Activated CD4-positive, CD25-positive, alpha-beta regulatory T cell treated with anti-CD3 and anti-CD28 coated beads, Interleukin-2, amount 50 U/mL, for 16 hours (primary cell): ENCODE measurements around the gene BUD13.

Source experiments
- DNase-seq: peaks from one replicate; pipeline ENCODE4 v3.0.0-alpha.2; 2020; ENCODE audit warnings: low read depth, low spot score

The BUD13 gene

GRCh38 chr11:116716621-116717020 lies 56.2 kb downstream of the BUD13 start:
- DNase-seq, result no peak

- DNase-seq, result no peak
Observed at GRCh38 chr11:116715383-116715782, 57.4 kb downstream of the BUD13 start.

GRCh38 chr11:116714902-116715301 lies 57.9 kb downstream of the BUD13 start:
- no peak for DNase-seq

DNA sequence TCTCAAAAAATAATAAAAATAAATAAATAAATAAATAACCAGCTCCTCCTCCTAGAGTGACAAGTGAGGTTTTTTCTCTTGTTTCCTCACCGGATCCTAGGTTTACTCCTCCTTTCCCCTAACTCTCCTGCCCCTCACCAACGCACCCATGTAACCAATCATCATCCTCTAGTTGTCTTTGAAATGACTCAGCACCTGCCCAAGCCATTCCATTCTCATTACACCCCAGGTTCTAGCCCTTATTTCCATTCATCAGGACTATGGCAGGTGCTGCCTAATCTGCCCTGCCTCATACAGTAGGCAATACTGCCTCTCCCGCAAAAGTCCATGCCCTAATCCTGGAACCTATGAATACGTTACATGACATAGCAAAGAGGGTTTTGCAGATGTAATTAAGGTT lies 60.4 kb downstream of the BUD13 start:
- no peak for DNase-seq

DNA sequence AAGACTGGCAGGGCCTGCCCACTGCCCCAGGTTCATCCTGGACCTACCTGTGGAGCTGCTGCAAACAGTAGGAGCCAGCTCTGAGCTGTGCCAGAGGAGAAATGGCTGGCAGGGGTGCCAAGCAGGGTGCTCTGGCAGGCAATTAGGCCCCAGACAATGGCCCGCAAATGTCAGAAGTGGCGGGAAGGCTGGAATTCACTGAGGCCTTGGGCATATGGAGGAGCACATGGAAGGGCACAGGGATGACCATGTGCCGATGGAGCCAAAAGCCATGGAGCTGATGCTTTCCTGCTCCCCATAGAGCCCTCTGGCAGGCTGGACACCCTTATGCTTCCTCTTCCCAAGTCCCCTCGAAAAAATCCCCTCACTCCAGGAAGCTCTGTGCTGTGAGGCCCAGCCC lies 62.0 kb downstream of the BUD13 start:
- DNase-seq, result no peak

- DNase-seq, result no peak
Observed at GRCh38 chr11:116710001-116710674, 62.6 kb downstream of the BUD13 start.

GRCh38 chr11:116707746-116708145 lies 65.0 kb downstream of the BUD13 start:
- no peak for DNase-seq

DNA sequence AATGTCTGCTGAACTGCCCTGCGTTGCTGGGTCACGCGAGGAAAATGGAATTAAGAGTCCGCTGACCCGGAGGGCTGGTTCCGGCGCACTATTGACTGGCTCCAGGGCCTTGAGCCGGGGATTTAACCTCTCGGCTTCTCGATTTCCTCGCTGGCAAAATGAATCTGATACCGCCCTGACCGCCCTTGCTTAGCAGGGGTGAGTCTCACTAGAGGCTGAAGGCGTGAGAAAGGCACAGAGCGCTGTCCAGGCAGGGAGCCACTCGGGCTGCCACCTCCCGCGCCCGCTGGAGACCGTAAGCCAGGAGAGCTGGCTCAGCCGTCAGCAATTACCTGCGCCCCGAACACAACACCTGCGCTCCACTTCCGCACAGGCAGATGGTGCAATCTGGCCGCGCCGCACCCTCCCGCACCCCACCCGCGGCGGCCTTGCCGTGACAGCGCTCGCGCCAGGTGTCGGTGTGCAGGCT lies 65.6 kb downstream of the BUD13 start:
- no peak for DNase-seq

GRCh38 chr11:116703421-116703820 lies 69.4 kb downstream of the BUD13 start:
- no peak for DNase-seq

GRCh38 chr11:116702772-116703385 lies 69.9 kb downstream of the BUD13 start:
- DNase-seq, result no peak

DNA sequence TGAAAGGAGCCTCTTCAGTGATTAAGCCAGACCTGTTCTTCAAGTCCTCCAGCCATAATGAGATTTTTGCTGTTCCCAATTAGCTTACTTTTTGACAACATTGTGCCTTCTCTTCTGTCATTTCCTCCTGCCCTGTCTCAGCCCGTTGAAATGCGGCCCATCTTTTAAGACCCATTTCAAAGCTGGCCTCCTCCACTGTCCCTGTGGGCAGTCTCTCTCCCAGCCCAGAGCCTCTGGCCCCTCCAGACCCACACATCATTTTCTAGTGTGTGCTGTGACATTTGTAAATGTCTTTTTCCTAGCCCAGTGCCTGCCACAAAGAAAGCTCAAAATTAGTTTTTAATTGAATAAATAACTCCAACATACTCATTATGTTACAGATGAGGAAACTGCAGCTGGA lies 70.9 kb downstream of the BUD13 start:
- DNase-seq, result no peak

DNA sequence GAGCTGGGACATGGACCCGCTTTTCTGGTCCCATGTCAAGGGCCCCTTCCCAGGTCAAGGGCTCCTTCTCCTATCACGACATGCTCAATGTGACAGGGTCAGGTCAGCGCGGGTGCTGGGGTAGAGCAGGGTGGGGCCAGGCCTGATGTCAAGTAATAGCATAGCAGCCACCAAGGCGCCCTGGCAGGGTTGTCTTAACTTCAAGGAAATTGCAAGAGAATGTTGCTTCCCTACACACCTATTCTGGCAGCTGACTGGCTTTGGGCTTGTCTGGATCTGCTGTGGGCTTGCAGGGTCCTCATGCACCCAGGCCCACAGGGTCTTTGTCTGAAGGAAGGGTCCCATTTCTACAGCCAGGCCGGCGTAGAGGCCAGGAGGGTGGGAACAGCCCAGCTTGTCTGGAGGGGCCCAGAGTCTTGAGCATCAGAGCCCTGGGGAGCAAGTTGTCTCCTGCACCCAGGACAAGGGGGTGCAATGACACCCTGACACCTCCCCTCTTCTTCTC lies 71.4 kb downstream of the BUD13 start:
- no peak for DNase-seq

DNA sequence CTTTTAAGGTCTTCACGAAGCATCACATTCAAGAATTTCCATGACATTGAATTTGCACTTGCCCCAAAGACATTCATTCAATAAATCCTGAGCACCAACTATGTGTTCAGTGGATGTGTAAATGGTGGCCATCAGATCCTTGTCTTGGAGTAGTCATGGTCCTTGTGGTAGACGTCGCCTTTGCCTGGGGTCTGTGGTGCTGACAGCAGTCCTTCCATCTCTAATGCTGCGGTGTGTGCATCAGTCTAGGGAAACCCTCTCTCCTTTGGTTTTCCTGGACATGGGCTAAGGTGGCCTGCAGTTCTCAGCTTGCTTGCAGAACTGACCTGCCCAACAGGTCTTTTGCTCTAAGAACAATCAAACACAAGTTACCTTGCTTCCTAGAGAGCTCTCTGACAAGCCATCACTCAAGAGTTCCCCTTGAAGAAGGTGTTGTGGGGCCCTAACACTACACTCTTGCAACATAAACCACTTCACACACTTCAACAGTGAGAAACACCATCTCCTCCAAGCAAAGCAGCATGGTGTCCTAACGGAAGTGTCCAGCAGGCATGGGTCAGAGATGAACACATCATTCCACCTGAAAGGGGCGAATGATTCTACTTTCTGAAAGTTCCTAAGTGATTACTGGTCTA lies 72.1 kb downstream of the BUD13 start:
- no peak for DNase-seq
